Neural cell (in vitro differentiated cells): ENCODE results near the gene RAB40C. TPM values are rescaled to one million over a fixed set of nuclear protein-coding genes. Genes with fewer than 3 reads are reported as not detected.

Experiments used
- H2AFZ ChIP-seq: fragments of 200-600, 300-800 bp; sonication (generic), shearing (Covaris generic); 2 replicates; pipeline ENCODE4 v1.6.0; 2014; ENCODE audit warnings: low read depth, mild to moderate bottlenecking, antibody characterized with exemption, low read length, moderate library complexity
- H3F3A ChIP-seq: fragments of 200-600 bp; shearing (Covaris generic); 2 replicates; pipeline ENCODE4 v1.6.1; 2016; ENCODE audit warnings: mild to moderate bottlenecking, moderate library complexity, mixed read lengths, antibody characterized with exemption, low read length; ENCODE audit not compliant: insufficient read depth, poor library complexity, severe bottlenecking
- H3K27ac ChIP-seq: fragments of 200-600, 300-800 bp; sonication (generic), shearing (Covaris generic); 2 replicates; pipeline ENCODE4 v1.5.1; 2014; ENCODE audit warnings: mild to moderate bottlenecking, low read length, moderate library complexity
- H3K27me3 ChIP-seq: fragments of 300-800, 200-600 bp; sonication (generic), shearing (Covaris generic); 2 replicates; pipeline ENCODE4 v1.6.0; 2014; ENCODE audit warnings: mild to moderate bottlenecking, low read depth, low read length, moderate library complexity; ENCODE audit not compliant: insufficient read depth
- H3K36me3 ChIP-seq: fragments of 300-800, 200-600 bp; sonication (generic), shearing (Covaris generic); 2 replicates; pipeline ENCODE4 v1.5.1; 2014; ENCODE audit warnings: mild to moderate bottlenecking, antibody characterized with exemption, low read length, moderate library complexity; ENCODE audit not compliant: insufficient read depth
- H3K4me2 ChIP-seq: fragments of 300-800, 200-600 bp; sonication (generic), shearing (Covaris generic); 2 replicates; pipeline ENCODE4 v1.6.0; 2014; ENCODE audit warnings: mild to moderate bottlenecking, low read length
- H3K4me3 ChIP-seq: fragments of 300-800, 200-600 bp; sonication (generic), shearing (Covaris generic); 2 replicates; pipeline ENCODE4 v1.5.1; 2014; ENCODE audit warnings: mild to moderate bottlenecking, low read length, moderate library complexity
- H3K79me2 ChIP-seq: fragments of 200-600 bp; shearing (Covaris generic); replicated peaks from 2 replicates; pipeline ENCODE4 v1.6.0; 2014; ENCODE audit warnings: mild to moderate bottlenecking, low read length, moderate library complexity; ENCODE audit not compliant: insufficient read depth
- H3K9ac ChIP-seq: fragments of 300-800, 200-600 bp; sonication (generic), shearing (Covaris generic); 2 replicates; pipeline ENCODE4 v1.6.1; 2016; ENCODE audit warnings: mild to moderate bottlenecking, low read length, mixed read lengths
- H3K9me2 ChIP-seq: fragments of 200-600 bp; shearing (Covaris generic); 2 replicates; pipeline ENCODE4 v1.6.1; 2016; ENCODE audit warnings: mild to moderate bottlenecking, low read length, mixed read lengths; ENCODE audit not compliant: insufficient read depth
- H3K9me3 ChIP-seq: fragments of 200-600, 300-800 bp; sonication (generic), shearing (Covaris generic); 2 replicates; pipeline ENCODE4 v1.6.1; 2016; ENCODE audit warnings: mild to moderate bottlenecking, mixed run types, low read length, moderate library complexity, mixed read lengths
- H4K20me1 ChIP-seq: fragments of 200-600 bp; shearing (Covaris generic); 2 replicates; pipeline ENCODE4 v1.6.1; 2016; ENCODE audit warnings: mild to moderate bottlenecking, mixed run types; ENCODE audit not compliant: insufficient read depth
- EP300 ChIP-seq: fragments of 450-650 bp; conservative IDR thresholded peaks from 2 replicates; pipeline ENCODE4 v1.6.1; 2014; ENCODE audit warnings: antibody characterized with exemption, mild to moderate bottlenecking, moderate library complexity; ENCODE audit not compliant: poor library complexity, severe bottlenecking
- EZH2 ChIP-seq: fragments of 200-600, 300-800 bp; shearing (Covaris generic), sonication (generic); IDR thresholded peaks from 2 replicates; pipeline ENCODE4 v1.6.1; 2014; ENCODE audit warnings: antibody characterized with exemption, low read length, borderline replicate concordance, mild to moderate bottlenecking; ENCODE audit not compliant: insufficient read depth, poor library complexity, severe bottlenecking
- MXI1 ChIP-seq: fragments of 450-650 bp; conservative IDR thresholded peaks from 2 replicates; pipeline ENCODE4 v1.6.1; 2014; ENCODE audit warnings: antibody characterized with exemption, mild to moderate bottlenecking; ENCODE audit not compliant: poor library complexity, severe bottlenecking
- REST ChIP-seq: IDR thresholded peaks from 2 replicates; pipeline ENCODE4 v1.6.1; 2012; ENCODE audit warnings: borderline replicate concordance
- SMC3 ChIP-seq: fragments of 450-650 bp; conservative IDR thresholded peaks from 2 replicates; pipeline ENCODE4 v1.6.1; 2014; ENCODE audit warnings: antibody characterized with exemption, mild to moderate bottlenecking, moderate library complexity; ENCODE audit not compliant: poor library complexity
- TAF1 ChIP-seq: IDR thresholded peaks from 2 replicates; pipeline ENCODE4 v1.6.1; 2012; ENCODE audit warnings: low read depth
- polyA plus RNA-seq: library from polyadenylated mRNA; depleted of rRNA; stranded (reverse); fragments of >200 nt; gene quantifications from 2 replicates; pipeline ENCODE4 v1.2.3, GENCODE V29; 2014
- TF ChIP-seq, protein P1 (sequence below): fragments of 450-650 bp; IDR thresholded peaks from 2 replicates; pipeline ENCODE4 v1.5.1; 2014; ENCODE audit warnings: antibody characterized with exemption, mild to moderate bottlenecking, moderate library complexity; ENCODE audit not compliant: poor library complexity, severe bottlenecking

Gene RAB40C
- polyA plus RNA-seq, 1 donor from 2014 or later: 40.7 TPM

GRCh38 chr16:582218-582613 is 7.7 kb upstream of the RAB40C start:
- Histone ChIP-seq H3K9me2 (no peaks in the 10 kb centered on the region), H3K4me3 (no peak overlapping the region), H3K27ac (no peak overlapping the region), H3K27me3 (no peaks in the 10 kb centered on the region), H3F3A (no peaks in the 10 kb centered on the region), H4K20me1 (no peaks in the 10 kb centered on the region), H3K4me2 (no peak overlapping the region), H3K9me3 (no peaks in the 10 kb centered on the region), H3K9ac (no peak overlapping the region), H2AFZ (no peak overlapping the region), H3K79me2 (no peaks in the 10 kb centered on the region), H3K36me3 (no peaks in the 10 kb centered on the region)
- TF ChIP-seq, protein P1, sequence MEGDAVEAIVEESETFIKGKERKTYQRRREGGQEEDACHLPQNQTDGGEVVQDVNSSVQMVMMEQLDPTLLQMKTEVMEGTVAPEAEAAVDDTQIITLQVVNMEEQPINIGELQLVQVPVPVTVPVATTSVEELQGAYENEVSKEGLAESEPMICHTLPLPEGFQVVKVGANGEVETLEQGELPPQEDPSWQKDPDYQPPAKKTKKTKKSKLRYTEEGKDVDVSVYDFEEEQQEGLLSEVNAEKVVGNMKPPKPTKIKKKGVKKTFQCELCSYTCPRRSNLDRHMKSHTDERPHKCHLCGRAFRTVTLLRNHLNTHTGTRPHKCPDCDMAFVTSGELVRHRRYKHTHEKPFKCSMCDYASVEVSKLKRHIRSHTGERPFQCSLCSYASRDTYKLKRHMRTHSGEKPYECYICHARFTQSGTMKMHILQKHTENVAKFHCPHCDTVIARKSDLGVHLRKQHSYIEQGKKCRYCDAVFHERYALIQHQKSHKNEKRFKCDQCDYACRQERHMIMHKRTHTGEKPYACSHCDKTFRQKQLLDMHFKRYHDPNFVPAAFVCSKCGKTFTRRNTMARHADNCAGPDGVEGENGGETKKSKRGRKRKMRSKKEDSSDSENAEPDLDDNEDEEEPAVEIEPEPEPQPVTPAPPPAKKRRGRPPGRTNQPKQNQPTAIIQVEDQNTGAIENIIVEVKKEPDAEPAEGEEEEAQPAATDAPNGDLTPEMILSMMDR: no peak
- TF ChIP-seq TAF1 (no peak), EZH2 (no peak)

DNA sequence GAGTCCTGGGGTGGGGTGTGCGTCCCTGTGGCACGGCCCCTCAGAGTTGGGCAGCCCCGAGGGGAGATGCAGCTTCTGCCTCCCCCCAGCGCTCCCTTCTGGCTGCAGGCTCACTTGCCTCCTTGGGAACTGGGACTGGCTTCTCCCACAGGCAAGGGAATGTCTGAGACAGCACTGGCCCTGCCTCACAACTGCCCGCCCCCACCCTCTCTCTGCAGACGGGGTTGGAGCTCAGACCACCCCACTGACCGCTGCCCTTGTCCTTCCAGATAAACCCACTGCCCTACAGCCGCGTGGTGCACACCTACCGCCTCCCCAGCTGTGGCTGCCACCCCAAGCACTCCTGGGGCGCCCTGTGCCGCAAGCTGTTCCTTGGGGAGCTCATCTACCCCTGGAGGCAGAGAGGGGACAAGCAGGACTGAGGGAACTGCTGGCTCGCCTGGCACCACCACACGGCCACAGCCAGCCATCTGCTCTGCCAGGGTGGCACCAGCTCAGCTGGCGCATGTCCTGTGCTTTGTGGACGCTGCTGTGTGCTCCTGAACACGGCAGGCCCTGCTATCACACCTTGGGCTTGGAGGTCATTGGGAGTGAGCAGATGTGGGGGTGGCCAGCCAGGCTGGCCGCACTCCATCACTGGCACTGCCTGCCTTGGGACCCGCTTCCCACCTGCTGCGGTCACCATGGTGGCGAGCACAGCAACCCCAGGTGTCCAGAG is 7.1 kb upstream of the RAB40C start:
- Histone ChIP-seq H3K9me2 (no peaks in the 10 kb centered on the region), H2AFZ (no peak overlapping the region), H3K27me3 (no peaks in the 10 kb centered on the region), H3K36me3 (no peaks in the 10 kb centered on the region), H3K4me2 (no peak overlapping the region), H4K20me1 (no peaks in the 10 kb centered on the region), H3F3A (no peaks in the 10 kb centered on the region), H3K9ac (no peak overlapping the region), H3K4me3 (no peak overlapping the region), H3K79me2 (no peaks in the 10 kb centered on the region), H3K9me3 (no peaks in the 10 kb centered on the region), H3K27ac (no peak overlapping the region)
- TF ChIP-seq REST (no peak), MXI1 (no peak), EP300 (no peak), SMC3 (no peak)
- TF ChIP-seq, protein P1: no peak
